GM23338 (cell line): Measurements from ENCODE around the gene CTNNA1. TPM values are rescaled to one million over a fixed set of nuclear protein-coding genes. Genes with fewer than 3 reads are reported as not detected.

Experiments
- ATAC-seq: fragments of 200-7000 bp; cut with Tn5 transposase; 3 replicates; pipeline ENCODE4 v1.9.1; 2020
- DNase-seq: peaks from one replicate; pipeline ENCODE4 v3.0.0-alpha.2; 2015; ENCODE audit warnings: low spot score
- H2AFZ ChIP-seq: fragments of 200-600 bp; sonication (generic); 2 replicates; pipeline ENCODE4 v1.8.0; 2016; ENCODE audit warnings: antibody characterized with exemption, mild to moderate bottlenecking, moderate library complexity
- H3F3A ChIP-seq: fragments of 200-600 bp; sonication (generic); replicated peaks from 2 replicates; pipeline ENCODE4 v1.8.0; 2017; ENCODE audit warnings: antibody characterized with exemption, mixed run types, low read depth
- H3K27ac ChIP-seq: fragments of 200-600 bp; sonication (generic); 2 replicates; pipeline ENCODE4 v1.6.1; 2016; ENCODE audit warnings: low read depth
- H3K27me3 ChIP-seq: fragments of 200-600 bp; sonication (generic); 2 replicates; pipeline ENCODE4 v1.8.0; 2016; ENCODE audit warnings: mild to moderate bottlenecking, mixed run types, moderate library complexity; ENCODE audit not compliant: insufficient read depth
- H3K36me3 ChIP-seq: fragments of 200-600 bp; sonication (generic); 2 replicates; pipeline ENCODE4 v1.8.0; 2016; ENCODE audit warnings: mild to moderate bottlenecking; ENCODE audit not compliant: insufficient read depth
- H3K4me1 ChIP-seq: fragments of 200-600 bp; sonication (generic); 2 replicates; pipeline ENCODE4 v1.8.0; 2016; ENCODE audit warnings: mild to moderate bottlenecking, moderate library complexity; ENCODE audit not compliant: insufficient read depth
- H3K4me2 ChIP-seq: fragments of 200-600 bp; sonication (generic); 2 replicates; pipeline ENCODE4 v1.7.1; 2017; ENCODE audit warnings: mixed run types
- H3K4me3 ChIP-seq: fragments of 200-600 bp; sonication (generic); 2 replicates; pipeline ENCODE4 v1.6.1; 2016; ENCODE audit warnings: mixed run types
- H3K79me2 ChIP-seq: fragments of 200-600 bp; sonication (generic); replicated peaks from 2 replicates; pipeline ENCODE4 v1.8.0; 2017; ENCODE audit warnings: mild to moderate bottlenecking; ENCODE audit not compliant: insufficient read depth
- H3K9me2 ChIP-seq: fragments of 200-600 bp; sonication (generic); 2 replicates; pipeline ENCODE4 v1.8.0; 2017; ENCODE audit not compliant: insufficient read depth
- H4K20me1 ChIP-seq: fragments of 200-600 bp; sonication (generic); replicated peaks from 2 replicates; pipeline ENCODE4 v1.8.0; 2017; ENCODE audit warnings: mild to moderate bottlenecking; ENCODE audit not compliant: insufficient read depth
- H3K27ac Mint-ChIP-seq: 2 replicates; pipeline ENCODE4 v1.8.0; 2020; ENCODE audit warnings: inconsistent platforms, mild to moderate bottlenecking, moderate library complexity, mixed read lengths
- H3K27me3 Mint-ChIP-seq: 3 replicates; pipeline ENCODE4 v1.8.0; 2022; ENCODE audit warnings: low read depth, mild to moderate bottlenecking, moderate library complexity, mixed read lengths, inconsistent platforms; ENCODE audit not compliant: insufficient read depth, poor library complexity
- H3K36me3 Mint-ChIP-seq: 3 replicates; pipeline ENCODE4 v1.8.0; 2021; ENCODE audit warnings: low read depth, mild to moderate bottlenecking, inconsistent platforms, moderate library complexity, mixed read lengths
- H3K4me1 Mint-ChIP-seq: 3 replicates; pipeline ENCODE4 v1.8.0; 2020; ENCODE audit warnings: mild to moderate bottlenecking, inconsistent platforms, mixed read lengths
- H3K4me3 Mint-ChIP-seq: 3 replicates; pipeline ENCODE4 v1.8.0; 2021; ENCODE audit warnings: moderate library complexity, mild to moderate bottlenecking, inconsistent platforms, mixed read lengths
- H3K9me3 Mint-ChIP-seq: 3 replicates; pipeline ENCODE4 v1.8.0; 2020; ENCODE audit warnings: moderate library complexity, mild to moderate bottlenecking, inconsistent platforms, mixed read lengths
- CTCF ChIP-seq, 2 experiments: fragments of 200-600 bp in 1 of 2; sonication (generic) in 1 of 2; conservative IDR thresholded peaks; 2 replicates each; pipeline versions ENCODE4 v1.5.1 to v1.6.1; 2016 to 2017; ENCODE audit warnings: antibody characterized with exemption in 2 of 2, low read depth in 2 of 2, mild to moderate bottlenecking in 2 of 2, moderate library complexity in 1 of 2
- EZH2phosphoT487 ChIP-seq: fragments of 200-600 bp; sonication (generic); IDR thresholded peaks from one replicate; pipeline ENCODE4 v1.8.1; 2018; ENCODE audit warnings: antibody characterized with exemption; ENCODE audit not compliant: unreplicated experiment
- JUNB ChIP-seq: IDR thresholded peaks from one replicate; pipeline ENCODE4 v1.6.1; 2016; ENCODE audit warnings: antibody characterized with exemption; ENCODE audit not compliant: unreplicated experiment
- POLR2AphosphoS5 ChIP-seq: IDR thresholded peaks from 2 replicates; pipeline ENCODE4 v1.6.1; 2016; ENCODE audit warnings: antibody characterized with exemption, low read depth
- ZNF462 ChIP-seq: fragments of 250-450 bp; sonication (Bioruptor Pico); IDR thresholded peaks from 2 replicates; pipeline ENCODE4 v1.5.0; 2020; ENCODE audit warnings: mild to moderate bottlenecking, moderate library complexity
- polyA plus RNA-seq: library from polyadenylated mRNA; unstranded; fragments of >200 nt; fragmentation: Nextera tagmentation; extraction: Ambion mirVana; gene quantifications from 2 replicates; pipeline ENCODE4 v1.2.1, GENCODE V29; 2016
- total RNA-seq: library from RNA; depleted of rRNA; stranded (reverse); fragments of >200 nt; shearing (Covaris generic); gene quantifications from 2 replicates; pipeline ENCODE4 v1.2.3, GENCODE V29; 2014

CTNNA1 gene
- total and polyA plus RNA-seq, 2 experiments from 2014 or later: 111 to 348 TPM

- TF ChIP-seq ZNF462 (CRISPR knock-in tag): no peak
- no peak for TF ChIP-seq POLR2AphosphoS5
Measured at GRCh38 chr5:138972230-138972629, 219.0 kb downstream of the CTNNA1 start (continued).

- 0 out of 2 replicates have a peak, but pooled peaks cover 3% of the 10 kb centered on the region for H3K9me2 ChIP-seq
- H3K36me3 ChIP-seq: no peaks in the 10 kb centered on the region
- ATAC-seq (peak; percentile 84), DNase-seq (peak; percentile 54)
- no peak overlapping the region for H3K4me3 Mint-ChIP-seq
- peaks cover 18% of the 10 kb centered on the region for H3K4me1 Mint-ChIP-seq
- no peaks in the 10 kb centered on the region; the same call in 2 of the 3 replicates for H3K36me3 Mint-ChIP-seq
- no peak overlapping the region for H2AFZ ChIP-seq
- H3K27me3 ChIP-seq: no peaks in the 10 kb centered on the region
- H3K4me3 ChIP-seq: no peak overlapping the region
- no peaks in the 10 kb centered on the region for H4K20me1 ChIP-seq
- H3K79me2 ChIP-seq: no peaks in the 10 kb centered on the region
- peaks cover 5% of the 10 kb centered on the region; the same call in 1 of the 2 replicates for H3K4me1 ChIP-seq
- H3K4me2 ChIP-seq: no peak overlapping the region
- no peaks in the 10 kb centered on the region for H3F3A ChIP-seq
- no peaks in the 10 kb centered on the region for H3K9me3 Mint-ChIP-seq
- H3K27ac Mint-ChIP-seq: no peak overlapping the region
- no peak overlapping the region for H3K27ac ChIP-seq
- peak; percentile 45 to 76 for TF ChIP-seq CTCF (conservative IDR thresholded peaks at IDR 0.05; ENCODE audit: low read depth in 2 of 2)
- TF ChIP-seq JUNB: no peak
- TF ChIP-seq EZH2phosphoT487: no peak
- peaks cover 4% of the 10 kb centered on the region for H3K27me3 Mint-ChIP-seq
Measured at GRCh38 chr5:138972836-138973235, 219.6 kb downstream of the CTNNA1 start.
